ENCODE measurements around the gene GPR21. TPM values are rescaled to one million over a fixed set of nuclear protein-coding genes. Genes with fewer than 3 reads are reported as not detected.

The GPR21 gene, protein sequence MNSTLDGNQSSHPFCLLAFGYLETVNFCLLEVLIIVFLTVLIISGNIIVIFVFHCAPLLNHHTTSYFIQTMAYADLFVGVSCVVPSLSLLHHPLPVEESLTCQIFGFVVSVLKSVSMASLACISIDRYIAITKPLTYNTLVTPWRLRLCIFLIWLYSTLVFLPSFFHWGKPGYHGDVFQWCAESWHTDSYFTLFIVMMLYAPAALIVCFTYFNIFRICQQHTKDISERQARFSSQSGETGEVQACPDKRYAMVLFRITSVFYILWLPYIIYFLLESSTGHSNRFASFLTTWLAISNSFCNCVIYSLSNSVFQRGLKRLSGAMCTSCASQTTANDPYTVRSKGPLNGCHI
- 0.24 and 0.32 TPM in 2 replicates for total RNA-seq (2014; rRNA removed; shearing (Covaris generic))
- not detected in 2 replicates for polyA plus RNA-seq (2015; cell fraction: cytosol; rRNA removed)
- polyA plus RNA-seq (2015; cell fraction: nucleus; rRNA removed), result not detected in 2 replicates

DNA sequence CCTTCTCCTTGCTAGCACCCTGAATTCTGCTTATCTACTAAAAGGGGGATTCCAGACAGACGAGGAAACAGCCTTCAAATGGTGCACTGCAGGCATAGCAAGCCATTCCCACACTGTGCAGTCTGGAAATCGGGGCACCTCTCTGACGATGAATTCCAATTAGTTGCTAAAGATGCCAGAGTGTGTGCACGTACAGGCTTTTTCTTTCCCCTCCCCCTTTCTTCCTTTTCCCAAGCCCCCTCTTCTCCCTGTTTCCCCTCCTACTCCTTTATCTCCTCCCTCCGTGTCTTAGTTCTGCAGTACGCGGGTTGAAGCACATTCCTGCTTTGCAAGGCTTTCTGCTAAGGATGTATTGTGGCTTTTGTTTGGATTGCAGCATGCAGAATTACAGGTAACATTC is at the start of gene GPR21:
Gene GPR21, plus strand, starts transcription at position 316 of the 400 bp plus-strand sequence. CDS start 900 bp downstream, outside the sequence.
- in situ Hi-C loops (cut with HindIII; ENCODE audit: low pct_unique_long_range_greater_than_20kb, low sequenced_read_pairs), result no loop called here
- no peak for DNase-seq (ENCODE audit: low read depth, low spot score)

DNA sequence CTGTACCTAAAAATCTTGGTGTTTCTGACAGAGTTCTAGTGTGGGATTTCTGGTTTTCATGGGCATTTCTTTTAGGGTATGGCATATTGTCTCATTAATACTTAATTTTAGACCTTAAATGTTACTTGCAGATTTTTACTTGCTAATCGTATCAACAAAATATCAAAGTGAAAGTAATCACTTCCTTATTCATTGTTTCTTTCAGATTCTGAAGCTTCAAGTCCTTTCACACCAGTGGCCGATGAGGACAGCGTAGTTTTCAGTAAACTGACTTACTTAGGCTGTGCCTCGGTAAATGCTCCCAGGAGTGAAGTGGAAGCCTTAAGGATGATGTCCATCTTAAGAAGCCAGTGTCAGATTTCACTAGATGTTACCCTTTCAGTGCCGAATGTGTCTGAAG is 47.5 kb upstream of the GPR21 start:
- in situ Hi-C loops (cut with HindIII; ENCODE audit: low pct_unique_long_range_greater_than_20kb, low sequenced_read_pairs), result no loop called here

DNA sequence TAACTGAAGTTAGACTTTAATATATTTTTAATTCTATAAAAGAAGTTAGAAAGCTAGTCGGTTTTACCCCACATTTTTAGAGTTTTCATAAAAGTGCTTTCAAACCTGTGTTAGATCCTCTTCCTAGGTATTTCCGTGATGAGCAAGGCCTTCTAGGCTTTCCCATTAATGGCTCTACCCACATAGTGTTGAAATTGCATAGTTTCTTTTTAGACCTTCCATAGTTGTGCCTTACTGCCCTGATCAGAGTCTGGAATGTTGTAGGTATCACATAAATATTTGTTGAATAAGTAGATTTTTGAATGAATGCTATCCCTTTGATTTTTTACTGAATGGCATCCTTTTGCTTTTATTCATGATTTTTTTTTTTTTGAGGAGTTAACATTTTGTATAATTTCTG is 45.3 kb upstream of the GPR21 start:
- in situ Hi-C loops (cut with HindIII; ENCODE audit: low pct_unique_long_range_greater_than_20kb, low sequenced_read_pairs), result no loop called here
- DNase-seq (ENCODE audit: low read depth, low spot score), result no peak

More for the DNA sequence above, 47.5 kb upstream of the GPR21 start:
- no peak for DNase-seq (ENCODE audit: low read depth, low spot score)

DNA sequence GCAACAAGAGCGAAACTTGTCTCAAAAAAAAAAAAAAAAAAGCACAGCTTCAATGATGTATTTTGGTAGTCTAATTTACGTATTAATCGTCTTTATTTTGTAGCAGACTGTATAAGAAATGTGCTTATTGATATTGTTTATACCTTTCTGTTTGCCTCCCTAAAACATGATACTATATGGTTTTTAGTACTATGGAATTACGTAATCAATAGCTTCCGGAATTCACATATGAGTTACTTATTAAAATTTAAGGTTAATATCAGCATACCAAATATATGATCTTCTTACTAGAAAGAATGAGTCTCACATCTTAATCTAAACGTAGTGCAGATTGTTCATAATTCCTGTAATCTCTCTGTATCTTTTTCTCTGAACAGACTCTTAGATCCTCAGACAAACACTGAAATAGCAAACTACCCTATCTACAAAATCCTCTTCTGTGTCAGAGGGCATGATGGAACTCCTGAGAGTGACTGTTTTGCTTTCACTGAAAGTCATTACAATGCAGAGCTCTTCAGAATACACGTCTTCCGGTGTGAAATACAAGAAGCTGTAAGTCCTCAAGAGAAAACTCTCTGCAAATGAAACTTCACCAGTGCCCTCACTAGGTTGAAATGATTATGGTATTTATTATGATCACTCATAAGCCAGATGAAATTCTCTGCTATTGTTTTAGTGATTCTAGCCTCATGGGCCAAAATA is 44.4 kb upstream of the GPR21 start:
- in situ Hi-C loops (cut with HindIII; ENCODE audit: low pct_unique_long_range_greater_than_20kb, low sequenced_read_pairs), result no loop called here
- peak; percentile 72 for DNase-seq (ENCODE audit: low read depth, low spot score)

DNA sequence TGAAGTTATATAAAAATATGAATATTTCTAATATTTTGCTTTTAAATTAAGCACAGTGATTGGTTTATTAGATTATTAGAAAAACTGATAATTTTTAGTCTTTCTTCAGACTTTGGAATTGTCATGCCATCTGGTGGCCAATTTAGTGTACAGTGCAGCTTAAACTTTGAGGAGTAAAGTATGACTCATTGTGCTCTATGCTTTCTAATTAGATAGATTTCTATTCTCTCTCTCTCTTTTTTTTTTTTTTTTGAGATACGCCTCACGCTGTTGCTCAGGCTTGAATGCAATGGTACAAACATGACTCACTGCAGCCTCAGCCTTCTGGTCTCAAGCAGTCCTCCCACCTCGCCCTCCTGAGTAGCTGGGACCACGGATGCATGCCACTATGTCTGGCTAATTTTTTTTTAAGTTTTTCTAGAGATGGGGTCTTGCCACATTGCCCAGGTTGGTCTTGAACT is 42.1 kb upstream of the GPR21 start:
- in situ Hi-C loops (cut with HindIII; ENCODE audit: low pct_unique_long_range_greater_than_20kb, low sequenced_read_pairs), result no loop called here
- DNase-seq (ENCODE audit: low read depth, low spot score), result peak; percentile 67

DNA sequence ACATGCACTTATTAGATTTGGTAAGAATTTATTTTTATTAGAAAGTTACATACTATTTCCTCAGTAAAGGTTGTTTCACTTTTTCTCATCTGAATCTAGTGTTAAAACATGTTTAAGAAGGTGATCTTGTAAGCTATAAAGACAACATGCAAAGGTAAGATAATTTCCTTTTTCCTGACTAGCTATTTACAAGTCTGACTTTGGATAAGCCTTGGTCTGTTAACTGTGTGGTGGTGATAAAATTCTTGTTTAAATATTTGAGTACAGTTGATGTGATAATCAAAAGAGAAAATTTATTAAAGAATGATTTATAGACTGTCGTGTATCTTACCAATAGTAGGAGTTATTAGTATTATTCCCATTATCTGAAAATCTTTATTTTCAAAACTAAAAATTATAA is 36.9 kb upstream of the GPR21 start:
- in situ Hi-C loops (cut with HindIII; ENCODE audit: low pct_unique_long_range_greater_than_20kb, low sequenced_read_pairs), result no loop called here
- no peak for DNase-seq (ENCODE audit: low read depth, low spot score)

DNA sequence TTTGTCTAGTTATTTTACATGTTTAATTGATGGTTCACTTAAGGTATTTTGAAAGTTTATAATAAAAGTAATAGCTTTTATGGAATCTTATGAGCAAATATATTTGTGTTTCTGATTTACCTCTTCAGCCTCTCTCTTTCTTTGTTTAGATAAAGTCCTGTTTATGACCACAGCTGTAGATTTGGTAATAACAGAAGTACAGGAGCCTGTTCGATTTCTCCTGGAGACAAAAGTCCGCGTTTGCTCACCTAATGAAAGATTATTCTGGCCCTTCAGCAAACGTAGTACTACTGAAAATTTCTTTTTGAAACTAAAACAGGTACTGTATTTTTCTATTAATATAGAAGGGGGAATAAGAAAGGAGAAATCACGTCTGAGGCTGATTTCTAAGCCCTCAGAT is 35.0 kb upstream of the GPR21 start:
- in situ Hi-C loops (cut with HindIII; ENCODE audit: low pct_unique_long_range_greater_than_20kb, low sequenced_read_pairs), result no loop called here
- no peak for DNase-seq (ENCODE audit: low read depth, low spot score)

DNA sequence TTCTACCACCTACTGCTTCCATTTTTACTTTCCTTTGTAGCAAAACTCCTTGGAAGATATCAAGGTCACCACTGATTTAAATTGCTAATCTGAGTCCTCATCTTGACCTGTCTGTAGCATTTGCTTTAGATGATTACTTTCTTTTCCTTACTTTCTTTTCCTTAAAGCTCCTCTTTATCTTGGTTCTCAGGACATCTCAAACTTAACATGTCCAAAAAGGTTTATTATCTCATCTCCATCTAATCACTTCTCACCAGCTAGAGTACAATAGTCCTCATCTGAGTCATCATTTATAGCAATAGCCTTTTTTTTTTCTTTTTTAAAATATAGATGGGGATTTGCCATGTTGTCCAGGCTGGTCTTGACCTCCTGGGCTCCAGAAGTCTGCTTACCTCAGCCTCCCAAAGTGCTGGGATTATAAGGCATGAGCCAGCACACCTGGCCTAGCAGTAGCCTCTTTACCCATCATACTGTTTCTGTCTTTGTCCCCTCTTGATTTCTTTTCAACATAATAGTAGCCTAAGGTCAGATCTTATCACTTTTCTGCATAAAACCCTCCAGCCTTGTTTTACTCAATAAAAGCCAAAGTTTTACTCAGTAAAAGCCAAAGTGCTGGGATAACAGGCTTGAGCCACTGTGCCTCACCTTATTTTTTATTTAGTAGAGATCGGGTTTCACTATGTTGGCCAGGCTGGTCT is 32.9 kb upstream of the GPR21 start:
- DNase-seq (ENCODE audit: low read depth, low spot score), result no peak
- in situ Hi-C loops (cut with HindIII; ENCODE audit: low pct_unique_long_range_greater_than_20kb, low sequenced_read_pairs), result no loop called here

DNA sequence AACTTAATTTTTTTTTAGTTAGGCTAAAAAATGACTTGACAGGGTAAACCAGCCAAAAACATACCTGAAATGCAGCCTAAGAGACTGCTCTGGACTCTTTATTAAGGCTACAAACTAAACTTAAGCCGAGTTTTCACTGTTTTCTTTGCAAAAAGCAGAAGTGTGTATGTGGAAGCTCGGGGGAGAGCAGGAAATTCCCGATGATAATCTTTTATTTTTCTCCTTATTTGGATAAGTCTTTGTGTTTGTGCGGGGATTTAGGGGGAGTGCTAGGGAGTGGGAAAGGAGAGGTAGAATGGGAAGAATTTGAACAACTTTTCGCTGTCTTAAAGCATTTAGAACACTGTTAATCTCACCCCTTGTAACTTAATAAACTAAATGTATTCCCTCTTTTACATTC is 30.7 kb upstream of the GPR21 start:
- no peak for DNase-seq (ENCODE audit: low read depth, low spot score)
- in situ Hi-C loops (cut with HindIII; ENCODE audit: low pct_unique_long_range_greater_than_20kb, low sequenced_read_pairs), result no loop called here

DNA sequence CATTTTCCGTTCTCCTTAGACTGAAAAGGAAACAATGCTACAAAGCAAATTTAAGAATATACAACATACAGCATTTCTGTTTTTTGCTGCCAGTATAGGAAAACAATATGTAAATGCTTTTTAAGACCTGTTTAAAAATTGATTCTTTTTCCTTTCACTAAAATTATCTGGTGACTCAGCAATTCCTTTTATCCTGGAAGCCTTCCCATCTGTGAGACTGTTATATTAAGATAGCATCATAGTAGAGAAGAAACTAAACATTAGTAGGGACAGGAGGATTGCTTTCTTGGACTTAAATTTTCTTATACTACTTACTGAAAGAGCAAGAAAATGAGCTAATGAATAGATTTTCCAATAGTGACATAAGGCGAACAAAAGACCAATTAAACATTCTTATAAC is 30.0 kb upstream of the GPR21 start:
- no peak for DNase-seq (ENCODE audit: low read depth, low spot score)
- in situ Hi-C loops (cut with HindIII; ENCODE audit: low pct_unique_long_range_greater_than_20kb, low sequenced_read_pairs), result no loop called here

DNA sequence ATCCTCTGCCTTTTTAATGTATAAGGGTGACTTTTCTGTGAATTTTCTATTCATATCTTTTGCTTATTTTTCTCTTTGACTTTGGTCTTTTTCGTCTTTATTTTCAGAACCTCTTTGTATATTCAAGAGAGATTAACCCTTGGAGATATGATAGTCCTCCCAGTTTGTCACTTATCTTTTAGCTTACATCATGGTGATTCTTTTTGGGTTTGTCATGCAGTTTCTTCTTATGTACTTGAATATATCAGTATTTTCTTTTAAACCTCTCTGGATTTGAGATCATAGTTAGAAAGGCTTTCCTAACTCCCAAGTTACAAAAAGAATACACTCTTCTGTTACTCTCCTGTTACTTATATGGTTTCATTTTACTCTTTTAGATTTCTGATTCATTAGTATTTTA is 27.5 kb upstream of the GPR21 start:
- in situ Hi-C loops (cut with HindIII; ENCODE audit: low pct_unique_long_range_greater_than_20kb, low sequenced_read_pairs), result no loop called here
- DNase-seq (ENCODE audit: low read depth, low spot score), result no peak

DNA sequence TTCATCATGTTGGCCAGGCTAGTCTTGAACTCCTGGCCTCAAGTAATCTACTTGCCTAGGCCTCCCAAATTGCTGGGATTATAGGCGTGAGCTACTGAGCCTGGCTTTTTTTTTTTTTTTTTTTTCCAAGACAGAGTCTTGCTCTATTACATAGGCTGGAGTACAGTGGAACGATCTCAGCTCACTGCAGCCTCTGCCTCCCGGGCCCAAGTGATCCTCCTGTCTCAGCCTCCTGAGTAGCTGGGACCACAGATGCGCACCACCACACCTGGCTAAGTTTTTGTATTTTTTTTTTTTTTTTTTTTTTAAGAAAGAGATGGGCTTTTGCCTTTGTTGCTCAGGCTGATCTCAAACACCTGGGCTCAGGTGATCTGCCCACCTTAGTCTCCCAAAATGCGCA is 26.2 kb upstream of the GPR21 start:
- in situ Hi-C loops (cut with HindIII; ENCODE audit: low pct_unique_long_range_greater_than_20kb, low sequenced_read_pairs), result no loop called here

DNA sequence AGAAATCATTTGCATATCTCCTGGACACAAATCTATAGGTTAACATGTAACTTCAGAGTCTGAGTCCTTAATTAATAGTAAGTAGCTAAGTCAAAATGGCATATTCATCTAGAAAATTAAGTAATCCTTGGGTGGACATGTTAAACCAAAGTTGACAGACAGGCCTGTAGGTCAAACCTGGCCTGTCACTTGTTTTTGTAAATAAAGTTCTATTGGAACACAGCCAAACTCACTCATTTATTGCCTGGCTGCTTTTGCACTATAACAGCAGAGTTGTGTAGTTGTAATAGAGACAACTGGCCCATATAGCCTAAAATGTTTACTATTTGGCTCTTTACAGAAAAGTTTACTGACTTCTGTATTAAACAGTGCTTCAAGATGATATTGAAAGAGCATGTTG is 24.6 kb upstream of the GPR21 start:
- in situ Hi-C loops (cut with HindIII; ENCODE audit: low pct_unique_long_range_greater_than_20kb, low sequenced_read_pairs), result no loop called here

More for the DNA sequence above, 26.2 kb upstream of the GPR21 start:
- DNase-seq (ENCODE audit: low read depth, low spot score), result no peak

DNA sequence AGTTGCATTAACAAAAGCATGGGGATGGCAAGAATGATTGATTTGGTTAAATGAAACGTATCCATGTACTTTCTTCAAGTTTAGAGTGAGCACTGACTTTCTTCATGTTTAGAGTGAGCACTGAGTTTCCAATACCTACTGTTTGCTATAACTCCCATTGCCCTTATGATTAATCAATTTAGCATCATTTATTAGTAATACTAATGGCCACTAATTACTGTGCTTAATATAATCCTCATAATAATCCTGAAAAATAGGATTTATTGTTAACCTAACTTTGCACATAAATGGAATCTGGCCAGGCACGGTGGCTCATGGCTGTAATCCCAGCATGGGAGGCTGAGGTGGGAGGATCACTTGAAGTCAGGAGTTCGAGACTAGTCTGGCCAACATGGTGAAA is 22.1 kb upstream of the GPR21 start:
- no peak for DNase-seq (ENCODE audit: low read depth, low spot score)
- in situ Hi-C loops (cut with HindIII; ENCODE audit: low pct_unique_long_range_greater_than_20kb, low sequenced_read_pairs), result no loop called here

More for the DNA sequence above, 24.6 kb upstream of the GPR21 start:
- DNase-seq (ENCODE audit: low read depth, low spot score), result no peak

DNA sequence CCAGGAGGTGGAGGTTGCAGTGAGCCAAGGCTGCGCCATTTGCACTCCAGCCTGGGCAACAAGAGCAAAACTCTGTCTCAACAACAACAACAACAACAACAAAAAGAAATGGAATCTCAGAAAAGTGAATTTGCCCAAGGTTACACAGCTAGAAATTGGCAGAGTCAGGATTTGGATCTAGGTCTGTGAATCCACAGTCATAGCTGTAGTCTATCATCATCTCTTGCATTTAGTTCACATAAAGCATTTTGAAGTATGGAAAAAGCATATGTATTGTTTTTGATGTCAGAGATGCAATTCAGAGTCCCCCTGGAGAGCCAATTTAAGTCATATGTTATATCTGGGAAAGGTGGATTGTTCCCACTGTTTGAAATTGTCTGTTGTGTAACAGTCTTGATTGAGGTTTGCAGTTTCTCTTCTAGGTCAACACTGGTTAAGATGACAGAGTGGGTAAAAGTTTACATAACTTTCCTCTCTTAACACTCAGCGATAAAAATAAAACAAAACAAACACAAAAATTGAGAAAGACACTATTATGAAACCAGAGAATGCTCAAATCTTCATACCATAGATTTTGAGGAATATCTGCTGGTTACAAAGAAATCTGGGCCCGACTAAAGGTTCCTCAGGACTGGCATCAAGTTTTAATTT is 21.5 kb upstream of the GPR21 start:
- in situ Hi-C loops (cut with HindIII; ENCODE audit: low pct_unique_long_range_greater_than_20kb, low sequenced_read_pairs), result no loop called here

DNA sequence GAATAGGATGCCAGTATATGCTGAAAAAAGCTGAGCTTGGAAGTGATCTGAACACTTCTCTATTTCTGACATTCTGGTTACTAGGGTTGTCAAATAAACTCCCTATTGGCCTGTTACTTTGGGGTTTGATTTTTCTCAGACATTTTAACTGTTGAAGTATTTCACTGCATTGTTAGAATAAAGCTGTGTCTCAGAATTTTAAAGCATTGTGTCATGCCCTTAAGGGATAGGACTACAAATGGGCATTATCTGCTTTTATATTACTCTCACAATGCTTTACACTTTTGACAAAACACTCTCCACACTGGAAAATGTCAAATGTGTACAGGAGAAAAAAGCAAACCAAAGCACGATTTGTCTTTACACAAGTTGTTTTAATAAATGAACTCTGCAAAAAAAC is 16.8 kb upstream of the GPR21 start:
- peak; percentile 65 for DNase-seq (ENCODE audit: low read depth, low spot score)

More for the DNA sequence above, 21.5 kb upstream of the GPR21 start:
- no peak for DNase-seq (ENCODE audit: low read depth, low spot score)

DNA sequence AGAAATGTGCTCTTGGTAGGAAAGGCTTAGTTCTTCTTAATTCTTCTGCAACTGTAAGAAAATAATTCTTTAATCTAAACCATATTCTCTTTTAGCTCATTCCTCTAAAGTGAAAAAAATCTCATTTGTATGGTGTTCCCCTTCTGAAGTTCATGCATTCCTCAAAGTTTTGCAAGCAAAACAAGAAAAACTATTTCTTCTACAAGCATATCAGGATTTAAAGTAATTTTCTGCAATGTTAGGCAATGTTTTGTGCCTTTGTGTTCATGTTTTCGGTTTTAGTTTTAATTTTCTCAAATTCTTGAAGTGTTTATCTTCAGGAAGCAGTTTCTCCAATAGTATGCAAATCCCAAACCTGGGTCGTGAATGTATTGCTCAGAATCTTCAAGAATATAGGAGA is 12.7 kb upstream of the GPR21 start:
- DNase-seq (ENCODE audit: low read depth, low spot score), result no peak
- in situ Hi-C loops (cut with HindIII; ENCODE audit: low pct_unique_long_range_greater_than_20kb, low sequenced_read_pairs), result no loop called here

More for the DNA sequence above, 16.8 kb upstream of the GPR21 start:
- in situ Hi-C loops (cut with HindIII; ENCODE audit: low pct_unique_long_range_greater_than_20kb, low sequenced_read_pairs), result no loop called here

DNA sequence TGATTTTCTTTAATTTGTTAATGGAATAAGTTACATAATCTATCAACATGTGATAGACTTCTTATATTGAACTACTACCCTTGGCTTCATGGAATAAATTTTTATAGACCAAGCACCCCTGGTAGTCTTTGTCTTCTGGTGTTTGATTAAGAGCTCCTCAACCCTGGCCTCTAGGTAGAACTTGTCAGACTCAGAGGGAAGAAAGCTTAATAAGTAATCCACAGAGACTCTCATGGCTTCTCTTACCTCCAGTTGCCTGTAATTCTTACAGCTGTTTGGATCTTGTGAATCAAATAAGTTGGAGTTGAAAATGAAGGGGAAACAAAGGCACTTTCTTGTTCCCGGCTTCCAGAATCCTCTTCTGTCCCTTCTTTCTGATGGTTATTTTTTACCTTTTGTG is 7.0 kb upstream of the GPR21 start:
- in situ Hi-C loops (cut with HindIII; ENCODE audit: low pct_unique_long_range_greater_than_20kb, low sequenced_read_pairs), result no loop called here
- DNase-seq (ENCODE audit: low read depth, low spot score), result no peak
